SK-MEL-5 (cell line): ENCODE data around the gene DOK5. TPM values are rescaled to one million over a fixed set of nuclear protein-coding genes. Genes with fewer than 3 reads are reported as not detected.
A peak's percentile ranks its signal among the peaks of the same experiment; 100 is the strongest.

Experiments used
- DNase-seq: peaks from one replicate; pipeline ENCODE4 v3.0.0-alpha.2; 2016; ENCODE audit warnings: low read depth, low spot score
- in situ Hi-C: cut with HindIII; loops from 2 replicates; pipeline ENCODE4 v1.10.0; 2016; ENCODE audit warnings: low sequenced_read_pairs, high pct_unique_total_duplicates, low pct_unique_long_range_greater_than_20kb
- total RNA-seq: library from RNA; depleted of rRNA; stranded (reverse); fragments of >200 nt; shearing (Covaris generic); gene quantifications from 2 replicates; pipeline ENCODE4 v1.2.3, GENCODE V29; 2014

DOK5 gene
- total RNA-seq, 1 experiment from 2014 or later = 2.2 TPM

DNA sequence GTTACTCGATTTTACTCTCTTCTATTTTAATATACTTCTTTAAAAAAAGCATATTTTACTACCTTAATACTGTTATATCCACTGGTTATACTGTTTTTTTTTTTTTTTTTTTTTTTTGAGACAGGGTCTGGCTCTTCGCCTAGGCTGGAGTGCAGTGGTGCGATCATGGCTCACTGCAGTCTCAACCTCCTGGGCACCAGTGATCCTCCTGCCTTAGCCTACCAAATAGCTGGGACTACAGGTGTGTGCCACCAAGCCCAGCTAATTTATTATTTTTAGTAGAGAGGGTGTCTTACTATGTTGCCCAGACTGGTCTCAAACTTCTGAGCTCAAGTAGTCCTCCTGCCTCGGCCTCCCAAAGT lies 170.7 kb downstream of the DOK5 start:
- DNase-seq = no peak
- in situ Hi-C loops = no loop called here

GRCh38 chr20:54648421-54649142 lies 173.2 kb downstream of the DOK5 start:
- DNase-seq = no peak
- in situ Hi-C loops = no loop called here

GRCh38 chr20:54649511-54649962 lies 174.1 kb downstream of the DOK5 start:
- DNase-seq = peak; percentile 90
- in situ Hi-C loops = no loop called here

GRCh38 chr20:54650052-54650719 lies 174.8 kb downstream of the DOK5 start:
- no peak for DNase-seq
- in situ Hi-C loops = no loop called here

DNA sequence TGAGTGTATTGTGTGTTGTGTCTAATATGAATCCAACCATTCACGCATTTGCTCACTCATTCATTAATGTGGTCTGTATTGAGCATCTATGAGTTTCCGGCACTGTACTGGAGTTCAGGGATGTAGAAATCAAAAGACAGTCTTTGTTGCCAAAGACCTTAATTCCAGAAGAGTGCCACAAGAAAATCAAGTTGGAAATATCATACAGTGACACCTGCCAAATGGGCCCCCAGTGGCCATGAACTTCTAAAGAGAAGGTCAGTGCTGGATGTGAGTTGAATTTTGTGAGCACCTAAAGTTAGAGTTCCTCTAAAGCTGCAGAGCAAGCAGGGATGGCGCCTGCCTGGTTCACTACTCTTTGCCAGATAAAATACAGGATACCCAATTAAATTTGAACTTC lies 175.9 kb downstream of the DOK5 start:
- in situ Hi-C loops = no loop called here

DNA sequence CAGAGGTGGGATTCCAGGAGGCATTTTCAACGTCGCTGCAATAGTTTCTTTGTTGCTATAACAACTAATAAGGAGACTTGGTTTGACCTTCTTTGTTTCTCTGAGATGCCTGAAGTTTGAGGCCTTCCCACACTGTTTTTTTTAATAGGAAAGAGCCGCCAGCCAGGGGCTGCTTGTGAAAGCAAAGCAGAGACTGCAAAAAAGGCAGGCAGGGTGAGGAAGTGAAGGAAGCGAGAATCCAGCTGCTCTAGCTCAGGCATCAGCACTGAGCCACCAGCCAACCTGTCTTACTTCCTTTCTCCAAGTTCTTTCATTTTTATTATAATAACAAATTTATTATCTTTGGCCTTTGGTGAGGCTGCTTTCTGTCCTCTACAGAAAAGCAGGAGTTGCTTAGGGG lies 179.1 kb downstream of the DOK5 start:
- no peak for DNase-seq
- in situ Hi-C loops = no loop called here

More for the DNA sequence above, 175.9 kb downstream of the DOK5 start:
- DNase-seq = peak; percentile 22

GRCh38 chr20:54657268-54657826 lies 182.0 kb downstream of the DOK5 start:
- in situ Hi-C loops = no loop called here
- DNase-seq = peak; percentile 43

DNA sequence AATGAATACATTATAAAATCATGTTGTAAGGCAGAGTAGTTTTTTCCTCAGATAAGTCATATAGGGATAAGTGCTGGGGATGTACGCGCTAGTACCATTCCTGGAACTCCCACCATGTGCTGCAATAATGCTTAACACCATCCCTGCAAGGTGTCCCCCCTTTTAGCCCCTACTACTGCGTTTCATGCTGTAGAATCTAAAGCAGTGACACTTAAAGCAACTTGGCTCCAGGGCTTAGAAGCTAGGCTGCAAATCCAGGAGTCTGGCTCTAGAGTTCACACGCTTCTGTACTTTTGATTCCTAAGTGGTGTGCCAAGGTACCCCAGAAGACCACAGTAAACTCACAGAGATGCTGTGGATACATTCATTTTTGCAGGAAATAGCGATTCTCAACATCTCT lies 183.1 kb downstream of the DOK5 start:
- in situ Hi-C loops = no loop called here
- no peak for DNase-seq

- in situ Hi-C loops = no loop called here
- no peak for DNase-seq
Observed at GRCh38 chr20:54661265-54661664, 185.9 kb downstream of the DOK5 start.

- DNase-seq = no peak
- in situ Hi-C loops = no loop called here
Observed at GRCh38 chr20:54661880-54662465, 186.6 kb downstream of the DOK5 start.

DNA sequence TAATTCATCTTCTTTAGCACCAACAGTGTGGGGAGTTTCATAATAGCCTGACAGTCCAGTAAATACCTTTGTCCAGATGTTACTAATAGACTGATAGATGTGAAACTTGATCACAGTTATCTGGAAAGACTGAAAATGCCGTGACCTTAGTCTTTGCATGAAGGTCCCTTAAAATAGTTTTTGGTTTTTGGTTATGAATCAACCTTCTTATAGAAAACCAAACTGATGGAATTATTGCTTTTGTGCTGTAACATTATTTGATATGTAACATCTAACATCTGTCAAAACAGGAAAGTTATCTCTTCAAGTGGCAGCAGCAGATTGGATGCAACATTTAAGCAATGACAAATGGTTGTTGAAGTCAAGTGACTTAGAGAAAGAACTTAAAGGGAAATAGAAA lies 190.4 kb downstream of the DOK5 start:
- in situ Hi-C loops = no loop called here

DNA sequence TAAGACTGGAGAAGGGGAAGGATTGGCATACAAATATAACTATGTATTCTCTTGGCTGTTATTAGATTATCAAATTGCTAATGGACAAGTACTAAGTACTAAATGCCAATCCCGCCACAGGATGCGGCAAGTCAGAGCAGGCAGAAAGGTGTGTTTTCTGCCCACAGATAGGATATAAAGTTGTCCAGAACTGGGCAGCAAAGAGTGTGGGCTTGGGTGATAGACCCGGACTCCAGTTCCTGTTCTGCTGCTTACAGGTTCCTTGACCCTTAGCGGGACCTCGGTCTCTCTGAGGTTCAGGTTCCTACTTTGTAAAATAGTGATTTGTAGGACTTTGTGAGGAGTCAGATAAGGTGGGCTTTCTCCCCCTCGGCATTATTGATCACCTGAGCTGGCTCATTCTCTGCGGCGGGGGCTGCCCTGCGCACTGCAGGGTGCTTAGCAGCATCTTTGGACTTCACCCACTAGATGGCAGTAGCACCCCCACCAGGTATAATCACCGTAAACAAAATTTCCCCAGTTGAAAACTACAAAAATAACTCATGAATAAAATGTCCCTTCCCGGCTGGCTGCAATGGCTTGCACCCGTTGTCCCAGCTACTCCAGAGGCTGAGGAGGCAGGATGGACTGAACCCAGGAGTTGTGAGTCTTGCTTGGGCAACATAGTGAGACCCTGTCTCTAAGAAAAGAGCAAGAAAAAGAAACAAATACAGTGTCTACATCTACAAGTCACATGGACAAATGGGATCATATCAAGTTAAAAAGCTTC lies 193.1 kb downstream of the DOK5 start:
- in situ Hi-C loops = no loop called here
- DNase-seq = peak; percentile 50

More for the DNA sequence above, 190.4 kb downstream of the DOK5 start:
- no peak for DNase-seq

GRCh38 chr20:54669040-54669363 lies 193.6 kb downstream of the DOK5 start:
- in situ Hi-C loops = no loop called here
- no peak for DNase-seq

GRCh38 chr20:54678253-54678652 lies 202.9 kb downstream of the DOK5 start:
- in situ Hi-C loops = no loop called here
- DNase-seq = no peak

GRCh38 chr20:54680439-54680838 lies 205.0 kb downstream of the DOK5 start:
- no peak for DNase-seq
- in situ Hi-C loops = no loop called here

GRCh38 chr20:54680872-54681619 lies 205.7 kb downstream of the DOK5 start:
- in situ Hi-C loops = no loop called here
- peak; percentile 76 for DNase-seq

DNA sequence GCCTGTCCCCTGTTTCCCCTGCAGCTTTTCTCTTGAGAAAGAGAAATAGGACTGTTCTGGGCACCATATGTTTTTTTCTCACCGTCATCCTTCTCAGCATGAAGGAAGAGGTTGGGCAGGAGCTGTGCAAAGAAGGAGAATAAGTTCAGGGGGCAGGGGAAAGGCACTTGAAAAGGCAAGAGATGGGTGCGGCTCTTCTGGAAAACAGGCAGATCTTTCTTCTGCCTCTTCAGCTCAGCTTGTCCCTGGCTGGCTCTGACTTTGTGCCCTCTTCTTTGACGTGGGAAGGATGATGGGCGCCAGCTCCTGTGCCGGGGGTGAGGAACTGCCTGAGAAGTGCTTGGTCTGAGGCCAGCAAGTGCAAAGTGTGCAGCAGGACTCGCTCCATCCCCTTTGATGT lies 206.5 kb downstream of the DOK5 start:
- DNase-seq = no peak
- in situ Hi-C loops = no loop called here
